ENCODE measurements around the gene ZC2HC1B. TPM values are rescaled to one million over a fixed set of nuclear protein-coding genes. Genes with fewer than 3 reads are reported as not detected.

The ZC2HC1B gene, protein sequence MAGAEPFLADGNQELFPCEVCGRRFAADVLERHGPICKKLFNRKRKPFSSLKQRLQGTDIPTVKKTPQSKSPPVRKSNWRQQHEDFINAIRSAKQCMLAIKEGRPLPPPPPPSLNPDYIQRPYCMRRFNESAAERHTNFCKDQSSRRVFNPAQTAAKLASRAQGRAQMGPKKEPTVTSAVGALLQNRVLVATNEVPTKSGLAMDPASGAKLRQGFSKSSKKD
- not detected in 2 replicates for total RNA-seq

DNA sequence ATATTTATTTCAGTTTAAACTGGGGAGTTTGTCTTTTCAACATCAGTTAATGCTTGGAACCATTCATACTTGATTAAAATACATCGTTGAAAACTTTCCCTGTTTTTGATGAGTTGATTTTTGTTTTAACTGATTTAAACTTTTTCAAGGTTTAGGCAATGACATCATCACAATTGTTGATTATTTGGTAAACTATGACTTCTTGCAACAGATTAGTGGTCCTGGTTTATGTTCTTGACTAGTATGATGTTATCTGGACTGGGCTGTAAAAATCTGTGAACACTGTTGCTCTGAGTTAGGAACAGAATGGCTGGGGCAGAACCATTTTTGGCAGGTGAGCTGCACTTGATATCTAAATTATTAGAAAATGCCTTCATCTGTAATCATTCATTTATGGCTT lies at the start of gene ZC2HC1B:
Gene ZC2HC1B, plus strand, starts transcription at position 241 of the 400 bp plus-strand sequence. Its CDS starts 66 bp downstream, at position 307.

DNA sequence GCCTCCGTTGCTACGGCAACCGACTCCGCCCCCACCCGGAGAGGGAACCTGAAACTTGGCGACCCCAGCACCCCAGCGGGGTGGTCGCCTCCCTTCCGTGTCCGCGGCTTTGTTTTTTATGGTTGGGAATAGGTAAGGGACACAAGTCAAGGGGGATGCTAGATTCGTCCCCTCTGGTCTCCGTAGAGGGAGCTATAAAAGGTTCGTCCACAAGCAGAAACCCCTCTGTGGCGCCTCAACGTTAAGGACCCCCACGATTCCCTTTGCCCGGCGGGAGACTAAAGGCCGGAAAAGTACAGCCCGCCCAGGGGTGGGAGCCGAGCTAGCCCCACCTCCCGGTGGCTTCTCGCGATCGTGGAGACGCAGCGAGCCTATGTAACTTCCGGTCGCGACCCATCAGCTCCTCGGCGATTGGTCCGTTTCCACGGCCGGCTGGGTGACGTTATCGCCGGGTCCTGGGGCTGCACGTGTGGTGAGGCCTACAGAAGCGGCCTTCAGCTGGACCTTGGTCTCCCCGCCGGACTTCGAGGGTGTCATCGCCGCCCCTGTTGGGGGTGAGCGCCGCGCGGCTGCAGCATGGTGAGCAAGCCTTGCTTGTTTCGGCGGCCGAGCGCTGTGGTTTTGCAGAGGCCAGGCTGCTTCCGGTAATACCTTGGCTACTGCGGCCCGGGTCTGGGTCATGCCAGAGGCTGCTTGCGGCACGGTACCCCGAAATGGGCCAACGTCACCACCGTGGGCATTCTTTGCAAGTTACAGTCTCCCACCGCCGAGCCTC lies 21.2 kb upstream of the ZC2HC1B start, which contains the start of gene LTV1:
Gene LTV1, plus strand, starts transcription at position 437 of the 775 bp plus-strand sequence. Its CDS starts 140 bp downstream, at position 577.

Other genes starting within 250 kb of the ZC2HC1B start
- gene PHACTR2, start 186.5 kb upstream of the ZC2HC1B start, total RNA-seq, result 48.2 and 59.9 TPM in 2 replicates
- 17.2 and 21.1 TPM in 2 replicates for gene LTV1, start 21.1 kb upstream of the ZC2HC1B start, total RNA-seq
- 11.4 and 14.5 TPM in 2 replicates for gene PLAGL1, start 143.8 kb downstream of the ZC2HC1B start, total RNA-seq
- 117 and 122 TPM in 2 replicates for gene SF3B5, start 231.1 kb downstream of the ZC2HC1B start, total RNA-seq